Sigmoid colon (tissue), 4 donors: ENCODE data around the gene NCKAP5.

Experiments
- CTCF ChIP-seq, 4 experiments: fragments of 450-650 bp in 3 of 4; fragments of 200-600 bp in 1 of 4; IDR thresholded peaks; one replicate each; pipeline ENCODE4 v1.5.1; 2016 to 2019; ENCODE audit warnings: antibody characterized with exemption in 4 of 4, mild to moderate bottlenecking in 3 of 4, moderate library complexity in 2 of 4
- EP300 ChIP-seq, 4 donors: sonication (generic); formaldehyde crosslinking; IDR thresholded peaks; one replicate each; pipeline ENCODE4 v1.6.1; 2017; ENCODE audit warnings: antibody characterized with exemption in 4 of 4
- POLR2A ChIP-seq, 2 donors: fragments of 450-650 bp; IDR thresholded peaks; one replicate each; pipeline ENCODE4 v1.6.1; 2016; ENCODE audit warnings: antibody characterized with exemption in 2 of 2, mild to moderate bottlenecking in 2 of 2, moderate library complexity in 2 of 2
- POLR2AphosphoS5 ChIP-seq, 4 donors: sonication (generic); formaldehyde crosslinking; IDR thresholded peaks; one replicate each; pipeline ENCODE4 v1.6.1; 2017; ENCODE audit warnings: antibody characterized with exemption in 4 of 4

DNA sequence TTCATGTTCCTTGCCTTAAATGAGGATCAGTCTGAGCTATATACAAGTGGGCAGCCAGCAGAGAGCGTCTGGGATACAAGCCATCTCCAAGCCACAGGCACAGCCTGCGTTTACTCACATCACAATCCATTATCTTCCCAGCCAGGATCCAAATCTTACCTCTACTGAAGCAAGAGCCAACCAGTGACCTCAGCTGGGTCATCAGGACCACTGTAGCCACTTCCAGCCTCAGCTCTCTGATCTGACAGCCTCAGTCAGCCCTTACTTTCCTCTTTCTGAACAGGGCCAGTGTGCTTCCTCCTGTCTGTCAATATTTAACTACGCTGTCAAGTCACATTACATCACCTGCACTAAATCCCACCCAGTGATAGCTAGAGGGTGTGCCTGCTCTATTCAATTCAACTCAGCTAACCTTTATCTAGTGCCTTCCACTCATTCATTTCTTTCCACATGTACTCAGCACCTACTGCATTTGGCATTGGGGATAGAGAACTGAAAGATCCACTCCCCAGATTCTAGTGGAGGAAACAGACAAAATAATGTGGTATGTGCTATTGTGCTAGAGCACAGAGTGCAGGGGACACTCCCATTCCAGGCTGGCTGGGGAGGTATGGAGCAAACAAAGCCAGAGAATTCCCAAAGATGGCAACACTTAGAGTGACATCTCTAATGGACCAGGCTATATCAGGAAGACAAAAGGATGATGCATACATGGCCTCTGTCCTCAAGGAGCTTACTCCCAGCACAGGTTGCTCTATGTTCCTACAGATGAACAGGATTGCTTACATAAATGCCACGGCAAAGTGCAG is 146.5 kb downstream of the NCKAP5 start:
- TF ChIP-seq CTCF (IDR thresholded peaks at IDR 0.05) (no peak), POLR2A (IDR thresholded peaks at IDR 0.05) (no peak), EP300 (IDR thresholded peaks at IDR 0.05) (no peak), POLR2AphosphoS5 (IDR thresholded peaks at IDR 0.05) (no peak)
